ENCODE results near the gene TSPAN15. TPM values are rescaled to one million over a fixed set of nuclear protein-coding genes. Genes with fewer than 3 reads are reported as not detected.
"Not testable (repeated sequence)": the region's sequence is repeated elsewhere in the genome, so short reads cannot be mapped to it uniquely, and the experiment has no call there.

The TSPAN15 gene
- total RNA-seq, 2 experiments from 2014 or later = 2.4 to 3.1 TPM

GRCh38 chr10:69449841-69450240 is 1.4 kb upstream of the TSPAN15 start:
- Histone ChIP-seq H2AFZ (ENCODE audit: low read length) (no peak overlapping the region), H3K79me2 (ENCODE audit: insufficient read depth, low read depth, low read length) (no peaks in the 10 kb centered on the region), H3K36me3 (ENCODE audit: insufficient read depth, low read length) (no peaks in the 10 kb centered on the region), H3K27ac (ENCODE audit: low read depth, low read length, poor library complexity, severe bottlenecking) (no peak overlapping the region), H3K4me3 (ENCODE audit: low read depth, low read length, poor library complexity, severe bottlenecking) (no peak overlapping the region), H3K9me2 (ENCODE audit: insufficient read depth, low read length) (no peaks in the 10 kb centered on the region), H3K9me3 (ENCODE audit: low read length) (no peaks in the 10 kb centered on the region), H3K4me2 (ENCODE audit: low read length) (no peak overlapping the region), H3K4me1 (ENCODE audit: insufficient read depth, low read length, poor library complexity, severe bottlenecking) (peaks cover 10% of the 10 kb centered on the region), H4K20me1 (ENCODE audit: insufficient read depth, low read length) (no peaks in the 10 kb centered on the region)
- peak; percentile 66 for DNase-seq (ENCODE audit: low spot score)
- intact Hi-C loops (cut with micrococcal nuclease; ENCODE audit: unreplicated experiment) = no loop called here
- ChIA-PET CTCF (ENCODE audit: unreplicated experiment) (interaction anchor here (0.6 kb wide), 1 partner anchor 385 kb away, joined by 5 read pairs; no protein-coding TSS in a partner anchor), POLR2A (interaction anchor here (0.6 to 1.5 kb wide), 3 partner anchors 8 to 57 kb away, joined by 3 to 6 read pairs (median 3); no protein-coding TSS in a partner anchor)
- TF ChIP-seq EZH2phosphoT487 (IDR thresholded peaks at IDR 0.05; ENCODE audit: borderline replicate concordance, low read depth, low read length) = no peak
- peak; percentile 68 for TF ChIP-seq CTCF (conservative IDR thresholded peaks at IDR 0.05; ENCODE audit: low read length)
- no TSS peak for BruUV-seq (replicated peaks)

GRCh38 chr10:69450395-69450794 is 870 bp upstream of the TSPAN15 start:
- H2AFZ ChIP-seq (ENCODE audit: low read length) = peak overlapping the region; percentile 87; the same call in 1 of the 2 replicates
- H3K9me2 ChIP-seq (ENCODE audit: insufficient read depth, low read length); intact Hi-C loops (cut with micrococcal nuclease; ENCODE audit: unreplicated experiment); H3K27ac ChIP-seq (ENCODE audit: low read depth, low read length, poor library complexity, severe bottlenecking); H3K4me2 ChIP-seq (ENCODE audit: low read length); DNase-seq (ENCODE audit: low spot score); CTCF ChIA-PET (ENCODE audit: unreplicated experiment); H3K79me2 ChIP-seq (ENCODE audit: insufficient read depth, low read depth, low read length); H4K20me1 ChIP-seq (ENCODE audit: insufficient read depth, low read length); BruUV-seq (replicated peaks); H3K4me3 ChIP-seq (ENCODE audit: low read depth, low read length, poor library complexity, severe bottlenecking); H3K4me1 ChIP-seq (ENCODE audit: insufficient read depth, low read length, poor library complexity, severe bottlenecking); H3K36me3 ChIP-seq (ENCODE audit: insufficient read depth, low read length); H3K9me3 ChIP-seq (ENCODE audit: low read length): not testable (repeated sequence)
- POLR2A ChIA-PET = interaction anchor here (0.6 kb wide), 1 partner anchor 57 kb away, joined by 6 read pairs; no protein-coding TSS in a partner anchor

- no peaks in the 10 kb centered on the region for H3K36me3 ChIP-seq (ENCODE audit: insufficient read depth, low read length)
- H2AFZ ChIP-seq (ENCODE audit: low read length) = peak overlapping the region; percentile 87; the same call in 1 of the 2 replicates
- H3K27ac ChIP-seq (ENCODE audit: low read depth, low read length, poor library complexity, severe bottlenecking) = no peak overlapping the region
- no peaks in the 10 kb centered on the region for H3K9me2 ChIP-seq (ENCODE audit: insufficient read depth, low read length)
- intact Hi-C loops (cut with micrococcal nuclease; ENCODE audit: unreplicated experiment) = no loop called here
- no peaks in the 10 kb centered on the region for H3K9me3 ChIP-seq (ENCODE audit: low read length)
- H4K20me1 ChIP-seq (ENCODE audit: insufficient read depth, low read length) = no peaks in the 10 kb centered on the region
- no peaks in the 10 kb centered on the region for H3K79me2 ChIP-seq (ENCODE audit: insufficient read depth, low read depth, low read length)
- TF ChIP-seq CTCF (conservative IDR thresholded peaks at IDR 0.05; ENCODE audit: low read length) = no peak
- H3K4me1 ChIP-seq (ENCODE audit: insufficient read depth, low read length, poor library complexity, severe bottlenecking) = peaks cover 10% of the 10 kb centered on the region
- no TSS peak for BruUV-seq (replicated peaks)
- ChIA-PET CTCF (ENCODE audit: unreplicated experiment) (interaction anchor here (0.6 kb wide), 1 partner anchor 44 kb away, joined by 3 read pairs; no protein-coding TSS in a partner anchor), POLR2A (no interaction called here)
- peak overlapping the region; percentile 83 for H3K4me2 ChIP-seq (ENCODE audit: low read length)
- no peak for DNase-seq (ENCODE audit: low spot score)
- peak overlapping the region; percentile 70 for H3K4me3 ChIP-seq (ENCODE audit: low read depth, low read length, poor library complexity, severe bottlenecking)
Measured at GRCh38 chr10:69451784-69452251, 553 bp downstream of the TSPAN15 start.
